HG02571 (cell line): ENCODE measurements around the gene NECAB2.

Experiments used
- ATAC-seq: cut with Tn5 transposase; IDR thresholded peaks from one replicate; pipeline ENCODE4 v1.9.1; 2021; ENCODE audit warnings: mild to moderate bottlenecking, moderate library complexity; ENCODE audit not compliant: unreplicated experiment

NECAB2 gene

DNA sequence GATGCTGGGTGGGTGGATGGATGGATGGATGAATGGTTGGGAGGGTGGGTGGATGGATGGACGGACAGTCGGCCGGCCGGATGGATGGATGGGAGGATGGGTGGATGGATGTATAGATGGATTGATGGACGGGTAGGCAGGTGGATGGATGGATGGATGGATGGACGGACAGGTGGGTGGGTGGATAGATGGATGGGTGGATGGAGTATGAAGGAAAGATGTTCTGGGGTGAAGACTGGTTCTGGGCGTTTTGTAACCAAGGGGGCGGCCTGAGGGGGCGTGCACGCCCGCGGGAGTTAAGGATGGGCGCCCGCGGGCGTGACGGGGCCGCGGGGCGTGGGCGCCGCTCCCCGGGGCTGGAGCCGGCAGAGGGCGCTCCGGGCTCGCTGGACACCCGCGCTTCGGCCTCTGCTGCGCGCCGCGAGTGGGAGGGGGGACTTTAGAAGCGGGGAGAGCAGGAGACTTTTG is at the start of gene NECAB2:
TSS of gene NECAB2 (plus strand) at position 407 of the 468 bp plus-strand sequence. CDS start 405 bp downstream, outside the sequence.
- ATAC-seq: no peak

DNA sequence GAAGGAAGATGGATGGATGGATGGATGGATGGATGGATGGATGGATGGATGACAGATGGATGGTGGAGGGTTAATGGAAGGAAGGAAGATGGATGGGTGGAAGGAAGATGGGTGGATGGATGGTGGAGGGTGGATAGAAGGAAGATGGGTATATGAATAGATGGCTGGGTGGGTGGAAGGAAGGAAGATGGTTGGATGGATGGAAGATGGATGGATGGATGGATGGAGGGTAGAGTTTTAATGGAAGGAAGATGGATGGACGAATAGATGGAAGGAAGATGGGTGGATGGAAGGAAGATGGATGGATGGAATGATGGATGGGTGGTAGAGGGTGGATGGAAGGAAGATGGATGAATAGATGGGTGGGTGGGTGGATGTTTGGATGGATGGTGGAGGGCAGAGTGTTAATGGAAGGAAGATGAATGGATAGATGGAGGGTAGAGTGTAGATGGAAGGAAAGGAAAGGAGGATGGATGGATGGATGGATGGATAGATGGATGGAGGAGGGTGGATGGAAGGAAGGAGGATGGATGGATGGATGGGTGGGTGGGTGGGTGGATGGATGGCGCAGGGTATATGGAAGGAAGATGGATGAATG is 47.1 kb upstream of the NECAB2 start:
- ATAC-seq: no peak

DNA sequence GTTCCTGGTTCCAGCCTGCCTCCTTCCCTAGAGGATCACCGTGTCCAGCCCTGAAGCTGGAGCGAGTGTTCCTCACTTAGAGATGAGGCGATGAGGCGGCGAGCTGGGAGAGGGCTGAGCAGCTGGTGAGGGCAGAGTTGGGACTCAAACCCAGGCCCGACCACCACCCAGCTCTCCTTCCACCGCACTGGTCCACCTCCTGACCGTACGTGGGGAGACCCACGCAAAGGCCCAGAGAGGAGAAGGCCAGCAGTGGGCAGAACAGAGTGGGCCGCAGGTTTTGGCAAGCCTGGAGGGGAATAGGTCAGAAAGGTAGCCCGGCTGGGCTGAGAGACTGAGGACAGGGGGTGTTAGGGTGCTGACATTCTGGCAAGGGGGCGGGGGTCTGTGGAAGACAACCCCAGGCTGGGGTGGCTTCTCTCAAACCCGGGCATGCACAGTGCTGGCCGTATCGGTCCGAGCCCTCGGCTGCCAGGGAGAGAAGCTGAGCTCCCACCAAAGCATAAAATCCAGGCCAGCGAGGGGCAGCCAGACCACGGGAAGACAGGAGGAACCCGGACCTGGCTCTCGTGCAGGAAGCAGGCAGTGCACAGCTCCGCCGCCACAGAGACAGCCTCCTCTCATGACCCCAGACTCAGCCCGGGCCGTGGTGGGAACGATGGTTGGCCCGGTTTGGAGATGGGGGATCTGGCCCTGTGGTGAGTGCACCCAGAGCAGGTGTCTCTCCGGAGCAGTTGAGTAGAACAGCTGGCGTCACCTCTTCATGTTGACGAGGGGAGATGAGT is 44.3 kb upstream of the NECAB2 start:
- no peak for ATAC-seq

DNA sequence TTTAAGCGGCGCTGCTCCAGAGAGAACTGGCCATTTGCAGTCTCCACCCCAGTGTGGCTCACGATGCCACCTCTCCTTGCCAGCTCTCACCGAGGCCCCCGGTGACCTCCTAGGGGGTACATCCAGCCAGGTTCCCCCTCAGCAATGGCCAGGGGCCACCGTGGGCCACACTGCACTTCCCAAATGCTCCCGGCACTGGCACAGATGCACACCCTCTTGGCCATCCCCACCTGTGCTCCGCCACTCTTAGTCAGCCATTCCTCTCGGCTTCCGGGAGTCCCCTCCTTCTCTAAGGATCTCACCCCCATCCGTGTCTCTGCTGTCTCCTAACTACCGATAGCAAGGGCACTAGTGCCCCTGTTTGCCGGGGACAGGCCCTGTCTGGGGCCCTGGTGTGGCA is 43.4 kb upstream of the NECAB2 start:
- no peak for ATAC-seq

DNA sequence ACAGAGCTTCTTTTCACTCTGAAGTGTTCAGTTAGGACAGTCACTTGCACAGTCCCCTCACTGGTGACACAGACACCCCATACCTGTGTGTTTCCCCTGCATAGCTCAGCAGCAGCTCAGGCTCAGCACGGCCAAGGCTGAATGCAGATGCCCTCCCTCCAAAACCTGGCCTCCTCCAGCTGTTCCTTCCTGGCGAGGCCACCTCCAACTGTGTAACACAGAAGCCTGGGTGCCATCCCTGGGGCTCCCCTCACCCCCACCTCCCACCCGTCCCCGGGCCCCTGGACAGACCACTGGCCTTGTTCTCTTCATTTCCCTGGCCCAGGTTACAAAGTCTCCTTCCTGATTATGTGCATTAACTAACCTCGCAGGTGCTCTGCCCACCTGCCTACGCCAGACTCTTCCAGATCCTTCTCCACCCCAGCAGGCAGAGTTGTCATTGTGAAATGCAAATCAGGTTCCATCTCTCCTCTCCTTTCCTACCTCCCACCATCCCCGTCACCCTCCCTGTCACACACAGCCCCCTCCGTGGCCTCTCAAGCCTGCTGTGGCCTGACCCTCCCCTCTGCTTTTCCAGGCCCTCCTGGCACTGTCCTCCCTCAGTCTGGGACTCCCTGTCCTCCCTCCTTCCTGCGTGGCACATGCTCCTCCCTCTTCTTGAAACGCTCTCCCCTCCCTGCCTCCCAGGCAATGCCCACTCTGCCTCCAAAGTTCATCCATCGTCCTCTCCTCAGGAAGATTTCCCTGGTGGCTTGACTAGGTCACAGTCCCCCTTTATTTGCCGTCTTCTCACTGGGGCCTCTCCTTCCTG is 42.7 kb upstream of the NECAB2 start:
- no peak for ATAC-seq

DNA sequence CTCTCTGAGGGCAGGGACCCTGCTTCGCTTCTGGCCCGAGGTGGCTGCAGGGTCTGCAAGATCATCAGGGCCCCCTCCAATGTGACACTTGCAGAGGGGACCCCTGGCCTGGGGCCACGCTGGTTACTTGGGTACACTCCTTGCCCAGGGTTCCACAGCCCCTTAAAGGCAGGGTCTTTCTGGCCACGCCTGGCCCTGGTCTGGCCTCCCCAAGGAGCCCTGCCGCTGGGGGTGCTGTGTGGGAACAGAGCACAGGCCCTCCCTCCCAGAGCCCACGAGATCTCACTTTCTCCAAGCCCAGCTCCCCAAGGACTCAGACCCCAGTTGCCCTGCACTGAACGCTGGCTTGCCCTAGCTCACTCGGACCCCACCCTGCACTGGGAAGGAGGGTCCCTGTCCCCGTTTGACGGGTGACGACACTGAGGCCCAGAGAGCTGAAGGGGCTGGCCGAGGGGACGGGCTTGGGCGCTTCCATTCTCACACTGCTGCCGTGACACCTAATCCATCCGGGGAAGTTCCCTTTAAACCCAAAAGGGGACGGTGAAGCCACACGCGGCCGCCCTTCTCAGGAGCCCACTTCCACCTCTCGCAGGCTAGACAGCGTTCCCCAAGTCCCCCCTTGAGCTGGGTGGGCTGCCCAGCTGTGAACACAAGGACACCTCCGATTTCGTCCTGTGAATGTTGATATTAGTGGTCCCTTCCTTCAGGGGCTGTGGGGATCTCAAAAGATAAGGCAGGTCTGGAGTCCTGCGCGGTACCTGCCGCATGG is 41.9 kb upstream of the NECAB2 start:
- no peak for ATAC-seq

DNA sequence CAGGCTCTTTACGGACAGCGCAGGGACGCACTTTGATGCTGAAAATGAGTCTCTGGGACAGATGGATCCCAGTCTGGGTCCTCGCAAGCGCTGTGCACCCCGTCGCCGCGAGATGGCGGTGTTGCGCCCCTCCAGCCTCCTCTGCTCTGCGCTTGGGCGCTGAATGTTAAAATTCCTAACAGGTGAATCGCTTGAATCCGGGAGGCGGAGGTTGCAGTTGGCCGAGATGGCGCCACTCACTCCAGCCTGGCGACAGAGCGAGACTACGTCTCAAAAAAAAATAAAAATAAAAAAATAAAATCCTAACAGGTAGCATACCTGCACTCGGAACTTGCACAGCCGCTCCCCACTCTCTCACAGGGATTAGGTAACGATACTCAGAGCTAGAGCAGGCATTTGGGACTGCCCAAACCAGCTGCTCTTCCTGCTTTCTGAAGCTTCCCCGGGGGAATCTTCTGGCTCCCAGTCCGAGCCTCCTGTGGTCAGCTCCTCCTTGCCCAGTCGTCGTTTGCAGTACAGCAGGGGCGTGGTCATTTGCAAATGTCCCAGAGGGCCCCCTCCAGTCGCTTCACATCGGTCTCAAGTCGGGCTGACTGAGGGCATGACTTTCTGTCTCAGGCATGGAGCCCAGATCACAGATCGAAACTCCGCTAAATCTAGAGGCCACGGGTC is 41.2 kb upstream of the NECAB2 start:
- ATAC-seq: no peak

DNA sequence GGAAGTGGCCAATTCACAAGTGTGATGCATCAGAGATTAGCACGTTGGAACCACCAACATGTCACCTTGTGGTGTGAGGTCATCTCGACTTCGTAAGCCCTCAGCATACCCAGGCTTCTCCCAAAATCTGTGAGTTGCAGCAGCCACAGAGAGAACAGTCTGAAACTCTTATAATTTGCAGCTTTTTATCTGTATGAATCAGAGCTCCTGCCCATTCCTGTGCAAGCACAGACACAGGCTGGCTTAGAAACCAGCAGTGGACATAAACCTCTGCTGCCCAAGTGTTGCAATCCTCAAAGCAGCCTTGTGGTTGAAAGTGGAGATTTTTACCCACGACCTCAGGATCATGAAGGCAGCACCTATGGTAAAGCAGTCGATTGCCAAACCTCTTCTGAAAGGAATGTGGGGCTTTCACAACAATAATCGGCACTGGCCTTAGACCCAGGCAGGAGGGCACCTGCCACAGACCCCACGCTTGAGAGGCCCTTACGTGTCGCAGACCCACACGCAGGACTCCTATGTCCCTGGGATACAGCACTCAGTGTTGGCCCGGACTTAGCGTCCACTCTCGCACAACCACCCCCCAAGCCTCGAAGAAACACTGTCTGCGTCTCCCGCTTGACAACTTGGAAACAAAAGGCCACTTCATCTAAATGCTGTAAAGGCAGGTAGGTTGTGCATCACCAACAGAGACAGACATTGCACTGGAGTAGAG is 39.5 kb upstream of the NECAB2 start:
- ATAC-seq: no peak

DNA sequence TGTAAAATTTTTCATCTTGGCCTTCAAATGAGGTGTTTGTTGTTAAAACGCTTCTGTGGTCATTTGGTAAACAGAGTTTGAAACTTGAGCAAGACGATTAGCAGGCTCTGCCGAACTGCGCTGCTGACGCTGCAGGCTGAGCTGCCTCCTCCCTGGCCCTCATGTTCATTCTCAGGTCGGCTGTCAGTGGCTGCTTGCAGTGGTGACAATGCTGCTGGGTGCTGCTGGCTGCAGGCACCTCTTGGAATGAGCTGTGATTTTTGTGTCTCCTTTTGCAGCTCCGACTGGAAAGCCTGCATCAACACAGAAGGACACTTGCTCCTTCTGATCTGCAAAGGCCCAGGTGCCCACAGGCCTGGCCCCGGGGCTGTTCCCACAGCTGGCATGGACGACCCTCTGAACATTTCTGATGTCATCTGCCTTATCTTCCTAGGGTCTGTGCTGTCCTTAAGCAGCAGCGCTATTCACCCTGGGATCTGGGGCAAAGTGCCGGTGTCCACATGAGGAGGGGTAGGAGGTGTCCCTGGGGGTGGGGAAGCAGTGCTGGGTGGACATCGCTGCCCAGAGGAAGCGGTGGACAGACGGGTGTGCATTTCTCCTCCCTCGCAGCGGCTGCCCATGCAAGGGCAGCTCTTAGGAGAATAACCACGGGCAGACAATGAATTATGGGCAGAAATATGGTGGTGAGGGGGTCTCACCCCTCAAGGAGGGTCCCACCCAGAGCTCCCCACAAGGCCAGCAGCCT is 38.1 kb upstream of the NECAB2 start:
- no peak for ATAC-seq

DNA sequence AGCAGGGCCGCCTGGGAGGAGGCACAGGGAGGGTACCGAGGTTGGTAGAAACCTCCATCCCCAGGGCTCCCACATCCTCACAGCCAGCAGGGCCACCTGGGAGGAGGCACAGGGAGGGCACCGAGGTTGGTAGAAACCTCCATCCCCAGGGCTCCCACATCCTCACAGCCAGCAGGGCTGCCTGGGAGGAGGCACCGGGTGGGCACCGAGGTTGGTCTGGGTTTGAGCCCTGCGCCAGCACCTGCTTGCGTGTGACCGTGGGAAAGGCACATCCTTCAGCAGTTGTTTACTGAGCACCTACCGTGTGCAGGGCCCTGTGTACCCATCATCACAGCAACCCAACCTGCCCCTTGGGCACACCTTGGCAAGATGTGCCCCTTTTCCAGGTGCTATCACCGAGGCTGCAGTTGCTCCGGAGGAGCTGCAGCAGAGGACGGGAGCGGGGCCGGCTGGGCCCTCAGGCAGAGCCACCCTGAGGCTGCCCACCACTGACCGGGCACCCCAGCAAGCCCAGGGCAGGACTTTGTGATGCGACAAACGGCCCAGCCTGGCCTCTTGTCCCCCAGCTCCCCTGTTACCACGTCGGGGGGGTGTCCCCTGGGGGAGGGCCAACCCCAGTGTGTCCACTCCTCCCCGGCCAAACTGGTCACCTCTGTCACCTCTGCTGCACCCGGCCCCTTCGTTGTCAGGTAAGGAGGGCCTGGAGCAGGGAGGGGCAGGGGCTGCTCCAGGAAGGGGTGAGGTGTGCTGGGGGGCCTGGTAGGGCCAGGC is 37.1 kb upstream of the NECAB2 start:
- no peak for ATAC-seq

DNA sequence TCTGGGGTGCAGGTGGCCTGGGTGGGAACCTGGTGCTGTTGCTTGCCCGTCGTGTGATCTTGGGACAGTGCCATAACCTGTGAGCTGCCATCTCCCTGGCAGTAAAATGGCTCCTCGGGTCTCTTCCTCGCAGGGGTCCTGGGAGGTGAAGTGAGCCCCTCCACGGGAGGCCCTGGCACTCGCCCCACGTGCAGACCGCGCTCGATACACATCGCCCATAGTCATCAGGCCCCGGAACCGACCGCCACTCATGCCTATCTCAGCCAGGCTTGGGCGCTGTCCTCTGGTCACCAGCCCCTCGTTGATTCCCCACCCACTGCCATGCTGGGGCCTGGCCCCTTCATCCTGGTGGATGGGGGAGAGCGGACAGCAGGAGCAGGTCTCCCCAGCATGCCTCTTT is 36.5 kb upstream of the NECAB2 start:
- no peak for ATAC-seq

DNA sequence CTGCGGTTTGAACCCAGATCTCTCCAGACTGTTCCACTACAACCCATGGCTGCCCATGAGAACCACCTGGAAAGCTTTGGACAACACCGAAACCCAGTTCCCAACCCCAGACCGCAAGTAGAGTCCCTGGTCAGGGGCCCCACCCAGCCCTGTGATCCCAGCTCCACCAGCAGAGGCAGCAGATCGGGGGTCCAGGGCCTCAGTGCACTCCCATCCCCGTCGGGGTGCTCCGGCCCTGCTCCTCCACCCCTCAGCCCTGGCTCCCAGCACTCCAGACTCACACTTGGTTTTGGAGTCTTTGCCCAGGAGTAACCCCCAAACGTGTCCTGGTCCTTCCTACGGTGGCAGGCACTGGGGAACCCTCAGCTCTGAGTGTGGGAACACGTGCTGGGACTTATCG is 35.7 kb upstream of the NECAB2 start:
- no peak for ATAC-seq

DNA sequence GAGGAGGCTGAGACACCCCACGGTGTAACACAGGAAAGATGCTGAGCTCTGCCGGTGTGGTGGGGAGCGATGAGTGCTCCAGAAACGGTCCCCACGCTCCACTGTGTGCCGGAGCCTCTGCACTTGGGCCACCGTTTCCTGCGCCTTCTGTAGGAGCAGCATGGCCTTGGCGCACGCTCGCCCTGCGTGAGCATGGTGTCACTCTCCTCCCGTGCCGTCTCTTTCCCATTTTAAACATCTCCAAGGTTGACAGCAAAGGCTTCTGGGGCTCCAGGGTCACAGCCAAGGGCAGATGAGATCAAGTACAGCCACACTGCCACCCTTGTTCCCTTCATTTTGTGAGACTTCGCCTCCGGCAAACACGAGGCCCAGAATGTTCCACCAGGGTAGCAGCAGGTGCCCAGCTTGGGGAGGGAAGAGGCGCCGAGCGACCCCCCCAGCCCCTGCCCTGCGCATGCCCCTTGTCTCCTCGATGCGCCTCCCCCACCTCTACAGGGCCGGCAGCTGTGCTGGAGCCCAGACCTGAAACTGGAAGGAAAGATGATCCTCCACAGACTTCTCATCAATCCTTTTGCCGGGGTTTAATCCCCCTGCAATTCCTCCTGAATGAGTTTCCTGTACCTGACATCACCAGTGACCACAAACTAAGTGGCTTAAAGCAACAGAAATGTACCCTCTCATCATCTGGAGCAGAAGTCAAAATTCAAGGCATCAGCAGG is 34.9 kb upstream of the NECAB2 start:
- no peak for ATAC-seq

DNA sequence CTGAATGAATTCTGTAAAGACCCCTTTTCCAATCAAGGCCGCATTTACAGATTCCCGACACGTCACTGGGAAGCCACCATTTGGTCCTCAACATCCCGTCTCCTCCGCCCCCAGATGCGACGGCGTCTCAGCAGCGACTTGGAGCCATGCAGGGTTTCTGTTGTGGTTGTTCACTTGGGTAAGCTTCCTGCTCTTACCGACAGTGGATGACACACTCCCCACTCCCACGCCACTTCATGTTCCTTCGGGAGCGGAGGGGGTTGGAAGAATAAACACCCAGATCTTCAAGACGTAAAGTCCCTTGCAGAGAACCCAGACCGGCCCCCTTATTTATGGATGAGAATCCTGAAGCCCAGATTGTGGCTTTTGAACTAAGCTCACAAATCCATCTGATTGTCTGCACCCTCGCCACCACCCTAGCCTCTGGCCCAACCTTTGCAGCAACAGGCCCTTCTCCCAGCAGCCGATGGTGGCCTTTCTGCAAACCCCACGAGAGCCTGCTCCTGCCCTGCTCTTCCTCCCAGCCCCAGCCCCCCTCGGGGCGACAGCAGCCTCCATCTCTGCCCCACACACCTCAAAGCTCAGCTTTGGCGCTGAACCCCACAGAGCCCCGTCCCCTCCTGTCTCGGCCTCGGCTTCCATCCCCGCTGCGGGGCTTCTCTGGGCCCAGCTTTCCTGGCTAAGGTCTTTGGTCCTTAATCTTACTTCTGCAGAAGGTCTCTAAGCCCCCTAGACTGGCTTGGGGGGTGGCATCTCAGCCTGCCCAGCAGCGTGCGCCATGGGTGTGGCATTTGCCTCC is 34.0 kb upstream of the NECAB2 start:
- no peak for ATAC-seq

DNA sequence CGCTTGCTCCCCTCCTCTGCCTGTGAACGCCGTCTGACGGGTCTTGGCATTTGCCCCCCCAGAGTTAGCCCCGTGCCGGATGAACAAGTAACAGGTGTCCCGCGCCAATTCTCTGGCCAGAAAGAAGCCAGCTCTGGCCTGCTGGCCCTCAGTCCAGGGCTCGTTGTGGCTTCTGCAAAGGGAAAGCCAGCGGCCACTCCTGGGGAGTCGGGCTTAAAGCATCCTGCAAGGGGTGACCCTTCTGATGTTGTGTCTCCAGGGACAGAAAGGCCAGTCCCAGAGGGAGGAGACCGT is 33.4 kb upstream of the NECAB2 start:
- no peak for ATAC-seq

DNA sequence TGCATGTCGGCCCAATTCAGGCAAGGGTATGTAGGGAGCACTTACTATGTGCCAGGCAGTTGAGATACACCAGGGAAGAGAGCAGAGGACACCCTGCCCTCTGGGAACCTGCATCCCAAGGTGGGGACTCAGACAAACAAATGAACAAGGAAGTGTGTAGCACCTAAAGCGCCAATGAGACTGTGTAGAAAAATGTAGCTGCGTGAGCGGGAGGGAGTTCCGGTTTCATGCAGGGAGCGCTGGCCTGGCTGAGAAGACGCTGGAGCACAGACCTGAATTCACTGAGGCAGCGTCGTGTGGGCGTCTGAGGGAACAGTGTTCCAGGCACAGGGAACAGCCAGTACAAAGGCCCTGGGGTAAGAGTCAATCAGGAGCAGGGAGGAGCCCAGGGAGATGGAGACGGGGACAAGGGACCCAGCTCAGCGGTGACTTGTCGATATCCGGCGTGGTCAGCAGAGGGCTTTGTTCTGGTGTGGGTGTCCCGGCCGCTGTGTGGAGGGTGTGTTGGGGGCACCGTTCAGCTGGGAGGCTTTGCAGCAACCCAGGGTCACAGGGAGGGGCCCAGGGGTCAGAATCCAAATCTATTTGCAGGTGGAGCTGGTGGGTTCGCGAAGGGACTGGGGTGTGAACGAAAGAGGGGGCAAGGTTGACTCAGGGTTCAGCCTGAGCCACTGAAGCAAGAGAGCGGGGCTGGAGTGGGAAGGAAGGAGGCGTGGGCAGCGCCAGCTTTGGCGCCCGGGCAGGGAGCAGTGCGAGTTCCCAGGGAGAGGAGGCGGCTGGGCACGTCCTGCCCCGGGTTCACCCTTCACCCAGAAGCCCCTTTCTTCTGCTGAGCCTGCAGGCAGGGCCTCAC is 32.8 kb upstream of the NECAB2 start:
- ATAC-seq: no peak
